Colonic mucosa (tissue), 4 donors: ENCODE results near the gene AP4M1. TPM values are rescaled to one million over a fixed set of nuclear protein-coding genes. Genes with fewer than 3 reads are reported as not detected.
A peak's percentile ranks its signal among the peaks of the same experiment; 100 is the strongest.

Experiments used
- DNase-seq: peaks from one replicate; pipeline ENCODE4 v3.0.0-alpha.2; 2020
- H3K27ac ChIP-seq: fragments of 200-600 bp; one replicate; pipeline ENCODE4 v1.8.0; 2021
- H3K27me3 ChIP-seq: fragments of 200-600 bp; one replicate; pipeline ENCODE4 v1.8.0; 2021
- H3K36me3 ChIP-seq: fragments of 200-600 bp; one replicate; pipeline ENCODE4 v1.8.0; 2021
- H3K4me1 ChIP-seq: fragments of 200-600 bp; one replicate; pipeline ENCODE4 v1.8.0; 2021; ENCODE audit warnings: mild to moderate bottlenecking
- H3K4me3 ChIP-seq: fragments of 200-600 bp; one replicate; pipeline ENCODE4 v1.8.0; 2021
- H3K9ac ChIP-seq, 2 donors: one replicate each; pipeline ENCODE4 v1.7.0; 2013; ENCODE audit warnings: control low read depth in 2 of 2, low read depth in 2 of 2, low read length in 2 of 2
- H3K9me3 ChIP-seq: fragments of 200-600 bp; one replicate; pipeline ENCODE4 v1.8.0; 2021
- CTCF ChIP-seq: fragments of 200-600 bp; IDR thresholded peaks from one replicate; pipeline ENCODE4 v1.8.0; 2022; ENCODE audit warnings: antibody characterized with exemption, mild to moderate bottlenecking
- intact Hi-C: fragments of 100-400 bp; cut with DNase I; formaldehyde crosslinking; loops from one replicate; pipeline ENCODE4 v1.14.1; 2022
- total RNA-seq, 2 donors: library from RNA; stranded (reverse); fragmentation: NEBNext Ultra II Directional in 1 of 2; extraction: Animal tissue kit (Norgen Biotek cat#: 25700) in 1 of 2; gene quantifications; one replicate each; pipeline ENCODE4 v1.2.1, GENCODE V29; 2021
- donor health status: healthy.
- donor health status: DM: no; HTN: no; CAD: no.
- donor health status: DM: no; HTN: no; CAD: no.

Gene AP4M1
- total RNA-seq = 10 to 100 TPM; 17.8 to 23.6 TPM

DNA sequence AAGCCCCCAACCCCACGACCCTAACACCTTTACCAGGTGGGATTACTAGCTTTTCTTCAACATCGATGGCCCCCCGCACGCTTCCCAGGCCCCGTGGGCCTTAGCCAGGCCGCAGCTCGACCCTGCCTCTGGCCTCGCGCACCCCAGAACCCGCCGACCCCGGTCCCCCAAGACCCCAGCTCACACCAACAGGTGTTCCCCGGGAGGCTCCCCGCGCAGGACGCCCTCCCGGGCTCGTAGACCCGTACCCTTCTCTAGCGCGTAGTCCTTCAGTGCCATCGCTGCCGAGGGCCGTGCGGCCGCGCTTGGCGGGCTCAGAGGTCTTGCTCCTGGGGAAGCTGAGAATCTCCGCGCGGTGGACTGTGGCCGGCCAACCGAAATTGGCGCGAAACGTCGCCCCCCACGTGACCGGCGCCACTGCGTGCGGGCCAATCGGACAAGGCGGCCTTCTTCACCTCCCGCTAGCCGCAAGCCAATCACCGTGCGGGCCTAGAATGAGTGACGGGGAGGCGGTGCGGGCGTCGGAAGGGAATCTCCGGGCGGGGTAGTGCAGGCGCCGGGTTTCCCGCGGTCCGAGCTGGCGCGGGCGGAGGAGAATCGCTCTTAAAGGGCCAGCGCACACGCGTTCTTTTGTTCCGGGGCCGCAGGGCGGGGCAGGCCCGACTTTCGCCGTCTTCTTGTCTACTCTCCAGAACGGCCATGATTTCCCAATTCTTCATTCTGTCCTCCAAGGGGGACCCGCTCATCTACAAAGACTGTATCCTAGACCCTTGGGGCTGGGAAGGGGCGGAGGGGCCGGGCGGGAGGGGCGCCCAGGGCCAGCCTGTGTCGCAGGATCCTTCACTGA, at the start of gene AP4M1, which contains the start of gene MCM7:
Gene AP4M1 (plus strand): TSS at position 628 of the 847 bp plus-strand sequence. CDS start 72 bp downstream, at position 700.
Gene MCM7 (minus strand): TSS at position 382 of the 847 bp plus-strand sequence. CDS start 103 bp downstream, at position 279.
- intact Hi-C loops = no loop called here
- Histone ChIP-seq H3K9me3 (no peaks in the 10 kb centered on the region), H3K9ac (peak within 1 kb of the TSS; percentile 72 to 91), H3K27me3 (no peaks in the 10 kb centered on the region), H3K36me3 (peaks cover 11% of the 10 kb centered on the region), H3K4me3 (peak within 1 kb of the TSS; percentile 95), H3K27ac (peak within 1 kb of the TSS; percentile 95), H3K4me1 (peaks cover 5% of the 10 kb centered on the region)
- no peak for TF ChIP-seq CTCF
- peak; percentile 99 for DNase-seq

GRCh38 chr7:100053215-100053614, 48.2 kb upstream of the AP4M1 start:
- intact Hi-C loops = no loop called here
- TF ChIP-seq CTCF = no peak
- H3K9ac ChIP-seq = no peak overlapping the region
- H3K4me3 ChIP-seq = no peak overlapping the region
- peaks cover 5% of the 10 kb centered on the region for H3K4me1 ChIP-seq
- no peaks in the 10 kb centered on the region for H3K36me3 ChIP-seq
- DNase-seq = peak; percentile 60
- no peak overlapping the region for H3K27ac ChIP-seq
- H3K9me3 ChIP-seq = no peaks in the 10 kb centered on the region
- no peaks in the 10 kb centered on the region for H3K27me3 ChIP-seq

DNA sequence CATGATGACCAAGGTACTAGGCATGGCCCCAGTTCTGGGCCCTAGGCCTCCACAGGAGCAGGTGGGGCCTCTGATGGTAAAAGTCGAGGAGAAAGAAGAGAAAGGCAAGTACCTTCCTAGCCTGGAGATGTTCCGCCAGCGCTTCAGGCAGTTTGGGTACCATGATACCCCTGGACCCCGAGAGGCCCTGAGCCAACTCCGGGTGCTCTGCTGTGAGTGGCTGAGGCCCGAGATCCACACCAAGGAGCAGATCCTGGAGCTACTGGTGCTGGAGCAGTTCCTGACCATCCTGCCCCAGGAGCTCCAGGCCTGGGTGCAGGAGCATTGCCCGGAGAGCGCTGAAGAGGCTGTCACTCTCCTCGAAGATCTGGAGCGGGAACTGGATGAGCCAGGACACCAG, 44.4 kb upstream of the AP4M1 start:
- Histone ChIP-seq H3K36me3 (no peaks in the 10 kb centered on the region), H3K4me1 (no peaks in the 10 kb centered on the region), H3K27ac (no peak overlapping the region), H3K9me3 (no peaks in the 10 kb centered on the region), H3K4me3 (no peak overlapping the region), H3K27me3 (no peaks in the 10 kb centered on the region), H3K9ac (no peak overlapping the region)
- no peak for TF ChIP-seq CTCF
- no peak for DNase-seq
- intact Hi-C loops = no loop called here

DNA sequence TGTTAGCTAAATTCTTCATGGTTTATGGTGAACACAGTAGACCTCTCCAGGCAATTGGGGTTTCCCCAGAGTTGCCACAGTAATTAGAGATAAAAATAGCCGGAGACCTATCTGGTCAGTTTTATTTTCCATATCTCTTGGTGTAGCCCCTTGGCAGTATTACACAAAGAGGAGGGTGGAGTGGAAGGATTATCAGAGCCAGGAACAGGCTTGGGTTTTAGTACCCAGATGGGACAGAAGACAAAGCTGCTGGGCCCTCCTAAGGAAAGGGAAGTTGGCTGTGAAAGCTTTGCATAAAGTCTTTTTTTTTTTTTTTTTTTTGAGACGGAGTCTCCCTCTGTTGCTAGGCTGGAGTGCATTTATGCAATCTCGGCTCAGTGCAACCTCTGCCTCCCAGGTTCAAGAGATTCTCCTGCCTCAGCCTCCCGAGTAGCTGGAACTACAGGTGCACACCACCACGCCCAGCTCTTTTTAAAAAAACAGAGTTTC, 42.1 kb upstream of the AP4M1 start:
- no peak overlapping the region for H3K4me3 ChIP-seq
- no peak for DNase-seq
- no peak overlapping the region for H3K9ac ChIP-seq
- no peaks in the 10 kb centered on the region for H3K27me3 ChIP-seq
- no peak for TF ChIP-seq CTCF
- no peak overlapping the region for H3K27ac ChIP-seq
- no peaks in the 10 kb centered on the region for H3K9me3 ChIP-seq
- H3K36me3 ChIP-seq = no peaks in the 10 kb centered on the region
- intact Hi-C loops = no loop called here
- no peaks in the 10 kb centered on the region for H3K4me1 ChIP-seq

DNA sequence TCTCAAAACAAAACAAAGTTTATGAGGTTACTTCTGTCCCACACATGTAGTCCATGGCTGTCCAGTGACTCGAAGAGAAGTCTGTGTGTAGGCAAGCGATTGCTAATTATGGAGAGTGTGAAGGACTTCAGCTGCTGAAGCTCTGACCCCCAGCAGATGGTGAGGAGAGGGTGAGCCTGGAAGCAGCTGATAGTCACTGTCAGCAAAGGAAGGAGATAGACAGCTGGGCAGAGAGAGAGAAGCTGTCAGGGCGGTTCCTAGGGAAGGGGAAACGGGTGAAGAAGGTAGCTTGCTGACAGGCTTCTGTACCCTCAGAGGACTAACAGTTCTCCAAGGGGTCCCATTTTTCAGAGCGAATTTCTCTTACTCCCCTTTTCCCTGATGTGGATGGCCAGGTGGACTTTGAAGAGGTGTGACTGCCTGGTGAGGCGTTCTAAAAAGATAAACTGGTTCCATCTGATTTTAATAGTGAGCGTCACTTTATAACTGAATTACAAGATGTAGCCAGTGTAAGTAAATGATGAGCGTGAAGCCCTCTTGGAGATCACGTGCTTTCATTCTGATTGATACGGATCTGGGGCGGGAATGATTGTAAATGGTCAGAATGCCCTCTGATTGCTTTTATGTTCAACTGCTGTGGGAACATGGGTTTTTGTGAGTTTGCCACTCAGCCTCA, 39.8 kb upstream of the AP4M1 start:
- intact Hi-C loops = no loop called here
- no peaks in the 10 kb centered on the region for H3K27me3 ChIP-seq
- no peaks in the 10 kb centered on the region for H3K4me1 ChIP-seq
- TF ChIP-seq CTCF = no peak
- no peaks in the 10 kb centered on the region for H3K9me3 ChIP-seq
- no peak overlapping the region for H3K27ac ChIP-seq
- no peaks in the 10 kb centered on the region for H3K36me3 ChIP-seq
- DNase-seq = no peak
- no peak overlapping the region for H3K4me3 ChIP-seq
- no peak overlapping the region for H3K9ac ChIP-seq
